ENCODE results near the gene NT5C. TPM values are rescaled to one million over a fixed set of nuclear protein-coding genes. Genes with fewer than 3 reads are reported as not detected.

NT5C gene
- total RNA-seq, 1 donor from 2014 or later, result 53.9 TPM

- intact Hi-C loops (cut with micrococcal nuclease), result no loop called here
These were observed 33.7 kb downstream of the NT5C start for GRCh38 chr17:75097865-75098264.

GRCh38 chr17:75096082-75096625 lies 35.4 kb downstream of the NT5C start:
- intact Hi-C loops (cut with micrococcal nuclease), result no loop called here

GRCh38 chr17:75094871-75095399 lies 36.6 kb downstream of the NT5C start:
- intact Hi-C loops (cut with micrococcal nuclease), result no loop called here

- intact Hi-C loops (cut with micrococcal nuclease), result no loop called here
These were observed 37.9 kb downstream of the NT5C start for GRCh38 chr17:75093548-75094158.

- intact Hi-C loops (cut with micrococcal nuclease), result no loop called here
These were observed 39.7 kb downstream of the NT5C start for GRCh38 chr17:75091855-75092327.

GRCh38 chr17:75090871-75091854 lies 40.4 kb downstream of the NT5C start:
- intact Hi-C loops (cut with micrococcal nuclease), result no loop called here

GRCh38 chr17:75088465-75089417 lies 42.8 kb downstream of the NT5C start:
- intact Hi-C loops (cut with micrococcal nuclease), result loop anchor here (5.0 kb wide), 1 partner anchor 41 kb away; the partner anchor contains the start of genes ATP5PD and KCTD2

- intact Hi-C loops (cut with micrococcal nuclease), result loop anchor here (1.0 to 5.0 kb wide), 3 partner anchors 22 to 102 kb away; partner anchors contain the start of genes ATP5PD and KCTD2
These were observed 43.7 kb downstream of the NT5C start, which contains the start of gene SLC16A5 for GRCh38 chr17:75087558-75088453. Gene SLC16A5, plus strand, starts transcription at chr17:75087954. Its CDS starts 5,683 bp downstream, at chr17:75093637.

- intact Hi-C loops (cut with micrococcal nuclease), result loop anchor here (1.0 to 5.0 kb wide), 3 partner anchors 23 to 101 kb away; partner anchors contain the start of genes ATP5PD and KCTD2
These were observed 44.4 kb downstream of the NT5C start for GRCh38 chr17:75087182-75087557.

- intact Hi-C loops (cut with micrococcal nuclease), result loop anchor here (1.0 to 5.0 kb wide), 3 partner anchors 24 to 100 kb away; partner anchors contain the start of genes ATP5PD and KCTD2
These were observed 44.9 kb downstream of the NT5C start for GRCh38 chr17:75086496-75087181.

GRCh38 chr17:75084039-75084660 lies 47.4 kb downstream of the NT5C start:
- intact Hi-C loops (cut with micrococcal nuclease), result no loop called here

GRCh38 chr17:75082683-75083082 lies 48.9 kb downstream of the NT5C start:
- intact Hi-C loops (cut with micrococcal nuclease), result no loop called here

- intact Hi-C loops (cut with micrococcal nuclease), result no loop called here
These were observed 49.7 kb downstream of the NT5C start for GRCh38 chr17:75081611-75082540.

Data from T-helper 1 cell treated with Interleukin-12 subunit alpha and Interleukin-12 subunit beta and Interleukin-4 antibody, amounts not matched to agents 30 ng/mL and 1 ng/mL, for 36 hours (primary cell).